Adrenal gland (tissue), 5 donors: ENCODE data around the gene PKD2L1.

Source experiments
- POLR2A ChIP-seq, 2 donors: fragments of 450-650 bp; IDR thresholded peaks; one replicate each; pipeline ENCODE4 v1.6.1; 2017; ENCODE audit warnings: antibody characterized with exemption in 2 of 2, mild to moderate bottlenecking in 2 of 2, moderate library complexity in 1 of 2
- TF ChIP-seq, protein P1 (sequence below), 6 experiments: fragments of 450-650 bp in 4 of 6; fragments of 200-600 bp in 2 of 6; sonication (generic) in 1 of 6; IDR thresholded peaks; 1 replicate in 5 of 6; 2 replicates in 1 of 6; pipeline versions ENCODE4 v1.5.1 to v1.8.0; 2016 to 2021; ENCODE audit warnings: antibody characterized with exemption in 6 of 6, mild to moderate bottlenecking in 2 of 6, moderate library complexity in 1 of 6
- donor health status: DM: no; HTN: no; CAD: no.

DNA sequence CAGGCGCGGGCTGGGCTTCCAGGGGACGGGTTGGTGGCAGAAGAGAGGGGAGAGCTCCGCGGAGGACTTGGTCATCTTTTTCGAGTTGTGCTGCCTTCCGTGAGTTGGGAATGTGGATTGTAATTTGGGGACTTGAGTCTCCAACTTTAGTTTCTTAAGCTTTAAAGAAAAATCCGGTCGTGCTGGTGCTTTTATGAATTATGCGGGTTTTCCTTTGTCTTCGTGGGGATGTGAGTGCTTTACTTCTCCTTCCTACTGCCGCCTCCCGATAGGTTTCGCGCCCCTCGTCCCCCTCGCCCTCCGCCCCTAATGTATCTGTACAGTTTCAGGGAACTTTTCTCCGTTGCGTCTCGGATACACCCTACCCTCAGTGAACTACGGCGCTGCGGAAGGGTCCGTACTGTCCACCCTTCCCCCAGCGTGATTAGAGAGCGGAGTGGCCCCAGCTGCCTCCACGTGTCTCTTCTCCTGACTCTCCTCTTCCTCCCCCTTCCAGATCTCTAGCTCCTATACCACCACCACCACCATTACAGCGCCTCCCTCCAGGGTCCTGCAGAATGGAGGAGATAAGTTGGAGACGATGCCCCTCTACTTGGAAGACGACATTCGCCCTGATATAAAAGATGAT is 17.7 kb upstream of the PKD2L1 start:
- TF ChIP-seq, protein P1, sequence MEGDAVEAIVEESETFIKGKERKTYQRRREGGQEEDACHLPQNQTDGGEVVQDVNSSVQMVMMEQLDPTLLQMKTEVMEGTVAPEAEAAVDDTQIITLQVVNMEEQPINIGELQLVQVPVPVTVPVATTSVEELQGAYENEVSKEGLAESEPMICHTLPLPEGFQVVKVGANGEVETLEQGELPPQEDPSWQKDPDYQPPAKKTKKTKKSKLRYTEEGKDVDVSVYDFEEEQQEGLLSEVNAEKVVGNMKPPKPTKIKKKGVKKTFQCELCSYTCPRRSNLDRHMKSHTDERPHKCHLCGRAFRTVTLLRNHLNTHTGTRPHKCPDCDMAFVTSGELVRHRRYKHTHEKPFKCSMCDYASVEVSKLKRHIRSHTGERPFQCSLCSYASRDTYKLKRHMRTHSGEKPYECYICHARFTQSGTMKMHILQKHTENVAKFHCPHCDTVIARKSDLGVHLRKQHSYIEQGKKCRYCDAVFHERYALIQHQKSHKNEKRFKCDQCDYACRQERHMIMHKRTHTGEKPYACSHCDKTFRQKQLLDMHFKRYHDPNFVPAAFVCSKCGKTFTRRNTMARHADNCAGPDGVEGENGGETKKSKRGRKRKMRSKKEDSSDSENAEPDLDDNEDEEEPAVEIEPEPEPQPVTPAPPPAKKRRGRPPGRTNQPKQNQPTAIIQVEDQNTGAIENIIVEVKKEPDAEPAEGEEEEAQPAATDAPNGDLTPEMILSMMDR (IDR thresholded peaks at IDR 0.05), result no peak
- TF ChIP-seq POLR2A (IDR thresholded peaks at IDR 0.05), result no peak
